ENCODE measurements around the gene LRRC26.

The LRRC26 gene

DNA sequence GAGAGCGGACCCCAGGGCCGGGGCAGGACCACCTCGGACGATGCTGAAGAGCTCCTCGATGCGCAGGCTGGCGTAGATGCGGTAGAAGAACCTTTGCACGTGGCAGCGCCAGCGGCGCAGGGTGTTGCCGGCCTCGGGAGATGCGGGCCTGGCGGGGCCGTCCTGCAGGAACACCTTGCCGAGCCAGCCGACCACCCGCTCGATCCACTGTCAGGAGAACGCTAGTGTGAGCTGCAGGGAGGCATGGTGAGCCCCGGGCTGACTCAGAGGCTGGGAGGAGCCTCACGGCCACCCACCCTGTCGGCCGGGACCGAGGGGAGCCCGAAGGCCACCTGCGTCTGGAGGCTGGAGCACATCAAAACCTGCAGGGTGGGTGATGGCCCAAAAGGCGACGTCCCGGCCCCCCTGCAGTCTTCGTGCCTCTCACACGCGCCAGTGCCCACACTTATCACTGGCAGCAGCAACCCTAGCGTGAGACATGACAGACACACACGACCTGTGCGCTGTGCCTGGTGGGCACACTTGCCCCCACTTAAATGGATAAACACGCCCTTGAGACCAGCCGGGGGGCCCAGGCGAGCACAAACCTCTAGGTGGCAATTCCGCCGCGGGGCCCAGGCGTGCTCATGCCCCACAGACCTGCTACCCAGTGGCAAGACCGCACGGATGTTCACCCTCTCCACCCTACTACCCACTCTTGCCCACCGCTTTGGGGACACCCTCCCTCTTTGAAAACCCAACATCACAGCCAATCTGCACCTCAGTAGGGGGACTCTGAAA lies 15.2 kb upstream of the LRRC26 start:
- no peak for DNase-seq (ENCODE audit: low read depth in 2 of 3, low spot score in 2 of 3)

DNA sequence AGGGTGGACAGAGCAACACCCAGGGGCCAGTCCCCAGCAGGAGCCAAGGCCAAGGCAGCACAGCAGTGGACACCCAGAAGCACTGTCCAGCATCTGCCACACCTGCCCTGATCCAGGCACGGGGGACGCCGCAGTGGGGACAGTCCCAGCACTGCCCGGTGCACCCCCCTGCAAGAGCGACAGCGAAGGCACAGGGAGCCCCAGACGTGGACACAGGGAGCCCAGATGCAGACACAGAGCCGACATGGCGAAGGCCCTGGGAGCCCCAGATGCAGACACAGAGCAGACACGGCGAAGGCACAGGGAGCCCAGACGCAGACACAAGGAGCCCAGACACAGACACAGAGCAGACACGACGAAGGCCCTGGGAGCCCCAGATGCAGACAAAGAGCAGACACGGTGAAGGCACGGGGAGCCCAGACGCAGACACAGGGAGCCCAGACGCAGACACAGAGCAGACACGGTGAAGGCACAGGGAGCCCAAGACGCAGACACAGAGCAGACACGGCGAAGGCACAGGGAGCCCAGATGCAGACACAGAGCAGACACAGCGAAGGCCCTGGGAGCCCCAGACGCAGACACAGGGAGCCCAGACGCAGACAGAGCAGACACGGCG lies 14.2 kb upstream of the LRRC26 start:
- DNase-seq (ENCODE audit: low read depth in 2 of 3, low spot score in 2 of 3): no peak

DNA sequence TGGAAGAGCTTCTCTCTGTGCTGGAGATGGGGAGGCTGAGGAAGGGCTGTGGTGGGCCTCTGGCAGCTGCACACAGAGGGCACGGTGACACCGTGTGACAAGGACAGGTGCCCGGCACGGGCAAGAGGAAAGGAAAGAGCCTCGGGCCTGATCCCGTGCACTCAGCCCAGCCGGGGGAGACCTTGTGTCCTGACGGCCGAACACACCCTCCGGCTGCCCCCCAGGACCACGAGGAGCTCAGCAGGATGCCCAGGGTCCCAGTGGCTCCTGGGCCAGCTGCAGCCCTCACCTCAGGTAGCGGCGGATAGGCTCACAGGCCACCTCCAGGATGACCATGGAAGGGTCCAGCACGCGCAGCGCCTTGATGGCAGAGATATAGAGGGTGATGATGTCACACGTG lies 13.0 kb upstream of the LRRC26 start:
- DNase-seq (ENCODE audit: low read depth in 2 of 3, low spot score in 2 of 3): no peak

DNA sequence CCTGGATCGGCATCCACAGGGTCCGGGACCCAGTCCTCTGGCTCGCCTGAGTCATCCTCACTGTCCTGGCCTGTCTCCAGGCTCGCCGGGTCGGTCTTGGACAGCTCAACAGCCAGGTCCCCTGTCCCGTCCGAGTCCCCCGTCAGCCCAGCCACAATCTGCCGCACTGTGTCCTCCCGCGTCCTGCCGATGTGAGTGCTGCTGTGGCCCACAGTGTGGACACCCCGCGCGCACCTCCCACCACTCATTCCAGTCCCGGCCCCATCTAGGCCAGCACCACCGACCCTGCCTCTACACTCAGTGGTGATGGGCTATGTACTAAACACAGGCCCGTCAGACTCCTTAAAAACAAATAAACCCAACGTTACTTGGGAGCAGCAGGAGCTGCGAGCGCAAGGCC lies 11.8 kb upstream of the LRRC26 start:
- DNase-seq (ENCODE audit: low read depth in 2 of 3, low spot score in 2 of 3): no peak

- no peak for DNase-seq (ENCODE audit: low read depth in 2 of 3, low spot score in 2 of 3)
These were observed 10.6 kb upstream of the LRRC26 start for GRCh38 chr9:137180491-137180890.

DNA sequence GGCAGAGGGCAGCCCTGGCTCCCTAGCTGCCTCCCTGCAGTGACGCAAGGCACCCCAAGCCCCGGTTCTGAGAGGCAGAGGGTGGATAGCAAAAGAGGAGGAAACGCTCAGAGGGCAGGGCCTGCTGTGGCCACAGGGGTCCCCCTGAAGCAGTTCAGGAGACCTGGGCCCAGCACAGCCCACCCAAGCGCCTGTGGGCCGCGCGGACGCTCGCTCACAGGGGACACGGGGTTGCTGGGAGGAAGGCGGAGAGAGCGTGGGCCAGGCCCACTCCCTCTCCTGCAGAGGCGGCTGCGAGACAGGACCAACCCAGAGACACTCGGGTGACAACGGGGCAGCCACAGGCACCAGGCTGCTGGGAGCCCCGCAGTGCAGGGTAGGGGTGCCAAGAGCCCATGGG lies 9.9 kb upstream of the LRRC26 start:
- no peak for DNase-seq (ENCODE audit: low read depth in 2 of 3, low spot score in 2 of 3)

DNA sequence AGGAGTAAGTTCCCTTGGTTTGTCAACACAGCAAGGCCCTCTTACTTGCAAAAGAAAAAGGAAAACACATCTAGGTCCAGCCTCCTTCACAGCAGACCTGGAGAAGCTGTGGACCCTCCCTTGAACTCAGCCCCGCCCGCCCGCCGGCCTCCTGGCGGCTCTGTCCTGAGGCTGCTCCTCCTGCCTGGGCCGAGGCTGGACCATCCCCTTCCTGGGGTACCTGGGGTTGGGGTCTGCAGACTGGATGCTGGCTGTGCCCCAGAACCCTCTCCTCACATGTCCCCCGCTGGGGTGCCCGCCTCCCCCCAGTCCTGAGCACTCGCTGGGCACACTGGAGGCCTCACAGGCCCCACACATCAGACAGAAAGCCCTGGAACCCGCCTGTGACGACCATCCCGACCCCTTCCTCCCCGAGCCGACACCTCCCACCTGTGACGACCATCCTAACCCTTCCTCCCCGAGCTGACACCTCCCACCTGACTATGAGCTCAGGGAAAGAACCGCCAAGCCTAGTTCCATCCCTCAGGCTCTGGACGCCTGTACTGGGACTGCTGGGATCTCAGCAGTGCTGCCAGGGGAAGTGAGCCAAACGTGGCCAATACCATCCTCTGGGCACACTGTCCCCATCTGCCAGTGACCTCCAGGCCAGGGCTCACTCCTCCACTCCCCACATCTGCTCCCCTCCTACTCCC lies 9.2 kb upstream of the LRRC26 start:
- DNase-seq (ENCODE audit: low read depth in 2 of 3, low spot score in 2 of 3): no peak

- DNase-seq (ENCODE audit: low read depth in 2 of 3, low spot score in 2 of 3): no peak
These were observed 8.5 kb upstream of the LRRC26 start for GRCh38 chr9:137178201-137178938.

- DNase-seq (ENCODE audit: low read depth in 2 of 3, low spot score in 2 of 3): no peak
These were observed 6.7 kb upstream of the LRRC26 start for GRCh38 chr9:137176302-137177182.

DNA sequence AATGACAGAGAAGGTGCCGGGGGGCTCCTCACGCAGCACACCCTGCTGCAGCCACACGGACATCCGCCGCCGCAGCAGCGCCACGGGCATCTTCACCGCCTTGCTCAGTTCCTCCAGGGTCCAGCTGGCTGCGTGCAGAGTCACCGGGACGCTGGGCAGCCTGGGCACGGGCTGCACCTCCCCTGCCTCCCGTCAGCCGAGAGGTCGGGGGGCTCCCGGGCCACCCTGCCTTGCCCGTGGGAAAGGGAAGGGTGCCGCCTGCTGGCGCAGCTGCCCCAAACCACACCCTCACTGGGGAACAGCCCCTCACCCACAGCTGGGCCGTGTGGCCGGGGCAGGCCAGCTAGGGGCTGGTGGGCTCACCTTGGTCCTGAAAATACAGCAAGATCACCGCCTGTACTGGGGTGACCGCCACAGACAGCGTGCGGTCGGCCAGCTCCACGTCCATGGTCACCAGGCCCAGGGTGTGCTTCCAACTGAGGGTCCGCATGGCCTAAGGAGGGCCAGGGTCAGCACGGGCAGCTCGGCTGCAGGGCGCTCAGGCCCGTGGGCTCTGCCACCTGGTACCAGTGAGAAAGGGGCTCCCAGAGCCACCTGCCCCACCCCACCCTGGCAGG lies 5.6 kb upstream of the LRRC26 start:
- no peak for DNase-seq (ENCODE audit: low read depth in 2 of 3, low spot score in 2 of 3)

GRCh38 chr9:137174722-137175293 lies 5.0 kb upstream of the LRRC26 start:
- DNase-seq (ENCODE audit: low read depth in 2 of 3, low spot score in 2 of 3): no peak

GRCh38 chr9:137173796-137174664 lies 4.2 kb upstream of the LRRC26 start:
- DNase-seq (ENCODE audit: low read depth in 2 of 3, low spot score in 2 of 3): no peak

DNA sequence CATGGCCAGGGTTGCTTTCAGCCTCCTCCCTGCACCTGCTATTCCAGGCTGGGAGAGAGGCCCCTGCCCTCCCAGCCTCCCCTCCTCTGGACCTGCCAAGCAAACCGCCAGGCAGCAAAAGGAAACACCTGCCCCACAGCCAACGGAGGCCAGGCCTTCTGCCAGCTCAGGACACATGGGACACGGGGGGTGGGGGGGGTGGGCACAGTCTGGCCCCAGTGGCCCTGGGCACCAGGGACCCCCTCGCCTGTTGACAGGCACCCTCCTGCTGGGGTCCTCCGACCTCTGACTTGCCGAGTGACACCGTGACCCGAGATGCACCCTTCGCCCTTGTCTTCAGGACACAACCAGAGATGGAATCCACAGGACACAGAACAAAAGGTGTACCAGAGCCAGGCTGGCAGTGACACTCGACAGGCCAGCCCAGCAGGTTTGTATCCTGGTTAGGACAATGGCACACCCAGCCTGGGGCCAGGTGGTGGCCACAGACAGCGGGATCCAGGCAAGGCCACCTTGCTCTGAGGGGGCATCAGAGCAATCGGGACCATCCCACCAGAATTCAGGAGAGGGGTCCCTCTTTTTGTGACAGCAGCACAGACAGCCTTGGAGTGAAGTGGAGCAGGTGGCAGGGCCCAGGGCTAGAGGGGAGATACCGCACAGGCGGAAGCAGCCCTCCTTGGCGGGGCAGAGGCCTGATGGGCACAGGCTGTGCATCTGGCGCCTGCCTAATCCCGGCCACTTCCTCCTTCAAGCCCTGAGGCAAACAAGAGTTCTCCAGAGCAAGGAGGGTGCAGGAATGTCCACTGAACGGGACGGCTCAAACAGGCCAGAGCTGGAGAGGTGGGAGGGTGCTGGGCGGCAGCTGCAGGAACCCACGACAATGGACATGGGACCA lies 3.3 kb upstream of the LRRC26 start:
- DNase-seq (ENCODE audit: low read depth in 2 of 3, low spot score in 2 of 3): no peak

- DNase-seq (ENCODE audit: low read depth in 2 of 3, low spot score in 2 of 3): no peak
These were observed 1.5 kb upstream of the LRRC26 start for GRCh38 chr9:137171149-137171900.

DNA sequence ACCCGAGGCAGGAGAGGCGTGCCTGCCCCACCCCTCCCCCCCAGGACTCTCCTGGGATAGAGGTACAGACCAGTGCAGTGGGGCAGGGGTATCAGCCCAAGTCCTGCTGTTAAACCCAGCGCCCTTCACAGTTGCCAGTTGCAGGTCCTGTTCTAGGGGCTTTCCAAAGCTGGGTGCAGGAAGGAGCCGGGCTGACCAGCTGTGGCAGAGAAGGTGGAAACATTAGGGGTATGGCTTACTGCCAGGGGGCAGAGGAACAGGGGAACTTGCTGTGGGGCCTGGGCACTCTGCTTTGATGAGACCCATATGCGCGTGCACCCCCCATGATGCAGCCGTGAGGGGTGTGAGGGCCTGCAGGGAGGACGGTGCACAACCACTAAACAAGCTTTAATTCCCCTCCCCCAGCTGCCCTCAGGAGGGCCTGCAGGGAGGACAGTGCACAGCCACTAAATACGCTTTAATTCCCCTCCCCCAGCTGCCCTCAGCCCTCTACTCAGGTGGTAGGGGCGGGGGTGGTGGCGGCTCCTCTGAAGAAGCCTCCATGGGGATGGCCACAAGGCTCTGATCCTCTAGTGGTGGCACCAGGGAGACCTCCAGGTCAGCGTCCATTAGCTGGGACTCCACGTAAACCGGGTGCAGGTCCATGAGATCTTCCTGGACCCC lies 766 bp upstream of the LRRC26 start:
- no peak for DNase-seq (ENCODE audit: low read depth in 2 of 3, low spot score in 2 of 3)
